Esophagus squamous epithelium (tissue), 5 donors: ENCODE results near the gene SSBP1. TPM values are rescaled to one million over a fixed set of nuclear protein-coding genes. Genes with fewer than 3 reads are reported as not detected.
A peak's percentile ranks its signal among the peaks of the same experiment; 100 is the strongest.
"Not testable (repeated sequence)": the region's sequence is repeated elsewhere in the genome, so short reads cannot be mapped to it uniquely, and the experiment has no call there.

Experiments used
- DNase-seq: peaks from one replicate; lab custom pipeline; 2025; lab: John Stamatoyannopoulos, UW
- H3K27ac ChIP-seq, 4 donors: fragments of 200-600 bp; sonication (generic); one replicate each; pipeline ENCODE4 v1.5.1; 2016 to 2019; ENCODE audit warnings: mild to moderate bottlenecking in 1 of 4
- H3K27me3 ChIP-seq, 4 donors: fragments of 200-600 bp; sonication (generic); 1 replicate in 3 of 4; 2 replicates in 1 of 4; pipeline versions ENCODE4 v1.5.1 to v1.6.0; 2017 to 2021; ENCODE audit warnings: antibody characterized with exemption in 1 of 4
- H3K36me3 ChIP-seq, 3 donors: fragments of 200-600 bp; sonication (generic); one replicate each; pipeline ENCODE4 v1.5.1; 2016 to 2019
- H3K4me1 ChIP-seq, 3 donors: fragments of 200-600 bp; sonication (generic); one replicate each; pipeline ENCODE4 v1.5.1; 2017 to 2019
- H3K4me3 ChIP-seq, 4 donors: fragments of 200-600 bp; sonication (generic); 1 replicate in 3 of 4; 2 replicates in 1 of 4; pipeline ENCODE4 v1.5.1; 2016 to 2019; ENCODE audit warnings: mild to moderate bottlenecking in 2 of 4, moderate library complexity in 1 of 4
- H3K9me3 ChIP-seq, 3 donors: fragments of 200-600 bp; sonication (generic); one replicate each; pipeline ENCODE4 v1.5.1; 2016 to 2019
- POLR2A ChIP-seq, 4 donors: fragments of 450-650 bp; IDR thresholded peaks; one replicate each; pipeline ENCODE4 v1.6.1; 2017; ENCODE audit warnings: antibody characterized with exemption in 4 of 4, mild to moderate bottlenecking in 4 of 4, moderate library complexity in 3 of 4
- WGBS, 2 donors: methylation state at CpG; one replicate each; pipeline ENCODE4 v1.1.5; 2018; 5-methylcytosine and 5-hydroxymethylcytosine counted together
- intact Hi-C: fragments of 100-400 bp; cut with DNase I; formaldehyde crosslinking; loops from one replicate; pipeline ENCODE4 v1.15.0; 2022
- total RNA-seq, 4 donors: library from RNA; depleted of rRNA; stranded (reverse); fragments of >200 nt; gene quantifications; one replicate each; pipeline ENCODE4 v1.1.0, GENCODE V29; 2016
- TF ChIP-seq, protein P1 (sequence below), 6 experiments: fragments of 450-650 bp in 4 of 6; fragments of 200-600 bp in 2 of 6; sonication (generic) in 2 of 6; IDR thresholded peaks; one replicate each; pipeline ENCODE4 v1.5.1; 2016 to 2019; ENCODE audit warnings: antibody characterized with exemption in 6 of 6, mild to moderate bottlenecking in 4 of 6, moderate library complexity in 4 of 6
- donor health status: DM: yes; HTN: yes; CAD: no.

Gene SSBP1, protein sequence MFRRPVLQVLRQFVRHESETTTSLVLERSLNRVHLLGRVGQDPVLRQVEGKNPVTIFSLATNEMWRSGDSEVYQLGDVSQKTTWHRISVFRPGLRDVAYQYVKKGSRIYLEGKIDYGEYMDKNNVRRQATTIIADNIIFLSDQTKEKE
- total RNA-seq, result 100 to 1,000 TPM; 120 to 187 (median 146) TPM

DNA sequence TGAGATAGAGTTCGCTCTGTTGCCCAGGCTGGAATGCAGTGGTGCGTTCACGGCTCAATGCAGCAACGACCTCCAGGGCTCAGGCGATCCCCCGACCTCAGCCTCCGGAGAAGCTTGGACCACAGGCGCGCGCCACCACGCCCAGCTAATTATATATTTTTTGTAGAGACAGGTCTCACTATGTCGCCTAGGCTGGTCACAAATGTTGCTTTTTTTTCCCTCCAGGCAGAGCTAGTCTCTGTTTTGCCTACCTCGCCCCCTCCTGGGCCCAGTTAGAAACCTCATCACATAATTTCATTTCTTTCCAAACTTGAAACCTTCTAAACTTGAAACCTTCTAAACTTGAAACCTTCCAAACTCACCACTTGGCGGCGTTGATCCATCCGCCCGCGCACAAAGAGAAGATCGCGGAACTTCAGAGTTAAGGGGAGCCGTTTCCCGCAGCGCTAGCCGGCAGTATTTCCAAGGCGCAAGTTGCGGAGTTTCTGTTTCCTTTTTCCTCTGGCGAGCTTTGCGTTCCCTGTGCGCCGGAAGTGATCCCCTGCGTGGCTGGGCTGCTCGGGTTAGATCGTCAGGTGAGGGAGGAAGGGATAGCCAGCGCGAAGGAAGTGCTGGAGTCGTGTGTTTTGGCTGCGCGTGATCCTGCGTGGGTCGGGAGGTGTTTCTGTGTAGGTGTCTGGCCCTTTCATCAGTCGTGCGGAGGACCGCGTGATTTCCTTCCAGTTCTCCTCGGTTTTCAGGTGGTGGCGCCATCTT is at the start of gene SSBP1:
TSS of gene SSBP1 (plus strand) at position 523 of the 756 bp plus-strand sequence. CDS start 809 bp downstream, outside the sequence.
- Histone ChIP-seq H3K4me1 (peaks cover 6 to 37% (median 13%) of the 10 kb centered on the region in 3 donors), H3K9me3 (no peaks in the 10 kb centered on the region), H3K4me3 (peak within 1 kb of the TSS; percentile 58 to 87 (median 76)), H3K27me3 (no peaks in the 10 kb centered on the region), H3K27ac (peak within 1 kb of the TSS; percentile 85 to 91 (median 88)), H3K36me3 (peaks cover 5 to 35% (median 12%) of the 10 kb centered on the region in 3 donors)
- intact Hi-C loops, result loop anchor here (10.0 kb wide), 1 partner anchor 73 kb away; no protein-coding TSS in a partner anchor
- TF ChIP-seq, protein P1, sequence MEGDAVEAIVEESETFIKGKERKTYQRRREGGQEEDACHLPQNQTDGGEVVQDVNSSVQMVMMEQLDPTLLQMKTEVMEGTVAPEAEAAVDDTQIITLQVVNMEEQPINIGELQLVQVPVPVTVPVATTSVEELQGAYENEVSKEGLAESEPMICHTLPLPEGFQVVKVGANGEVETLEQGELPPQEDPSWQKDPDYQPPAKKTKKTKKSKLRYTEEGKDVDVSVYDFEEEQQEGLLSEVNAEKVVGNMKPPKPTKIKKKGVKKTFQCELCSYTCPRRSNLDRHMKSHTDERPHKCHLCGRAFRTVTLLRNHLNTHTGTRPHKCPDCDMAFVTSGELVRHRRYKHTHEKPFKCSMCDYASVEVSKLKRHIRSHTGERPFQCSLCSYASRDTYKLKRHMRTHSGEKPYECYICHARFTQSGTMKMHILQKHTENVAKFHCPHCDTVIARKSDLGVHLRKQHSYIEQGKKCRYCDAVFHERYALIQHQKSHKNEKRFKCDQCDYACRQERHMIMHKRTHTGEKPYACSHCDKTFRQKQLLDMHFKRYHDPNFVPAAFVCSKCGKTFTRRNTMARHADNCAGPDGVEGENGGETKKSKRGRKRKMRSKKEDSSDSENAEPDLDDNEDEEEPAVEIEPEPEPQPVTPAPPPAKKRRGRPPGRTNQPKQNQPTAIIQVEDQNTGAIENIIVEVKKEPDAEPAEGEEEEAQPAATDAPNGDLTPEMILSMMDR (IDR thresholded peaks at IDR 0.05), result peak; percentile 58 to 99 (median 84)
- TF ChIP-seq POLR2A (IDR thresholded peaks at IDR 0.05), result peak in 3 of 4 donors; percentile 23 to 59 (median 29)
- peak; percentile 55 for DNase-seq
- 1 to 2% methylated on average over 34 to 40 of the region's 46 CpGs for WGBS, 2 donors

DNA sequence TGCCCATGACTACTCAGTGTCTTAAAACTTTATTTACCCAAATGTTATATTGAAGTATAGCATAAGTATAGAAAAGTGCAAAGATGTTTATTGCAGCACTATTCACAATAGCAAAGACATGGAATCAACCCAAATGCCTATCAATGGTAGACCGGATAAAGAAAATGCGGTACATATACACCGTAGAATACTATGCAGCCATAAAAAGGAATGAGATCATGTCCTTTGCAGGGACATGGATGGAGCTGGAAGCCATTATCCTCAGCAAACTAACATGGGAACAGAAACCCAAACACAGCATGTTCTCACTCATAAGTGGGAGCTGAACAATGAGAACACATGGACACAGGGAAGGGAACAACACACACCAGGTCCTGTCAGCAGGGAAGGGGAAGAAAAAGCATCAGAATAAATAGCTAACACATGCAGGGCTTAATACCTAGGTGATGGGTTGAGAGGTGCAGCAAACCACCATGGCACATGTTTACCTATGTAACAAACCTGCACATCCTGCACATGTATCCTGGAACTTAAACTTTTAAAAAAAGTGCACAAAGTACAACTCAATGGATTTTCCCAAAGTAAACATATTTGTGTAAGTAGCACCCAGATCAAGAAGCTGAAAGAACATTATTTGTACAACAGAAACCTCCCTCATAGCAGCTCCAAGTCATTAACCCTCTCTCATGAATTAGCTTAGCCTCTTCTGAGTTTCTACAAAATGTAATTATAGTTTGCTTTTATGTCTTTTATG is 48.9 kb upstream of the SSBP1 start:
- H3K4me1 ChIP-seq, DNase-seq, H3K27me3 ChIP-seq, H3K9me3 ChIP-seq, H3K4me3 ChIP-seq, intact Hi-C loops, H3K27ac ChIP-seq: not testable (repeated sequence)
- peaks cover 0 to 23% (median 8%) of the 10 kb centered on the region in 3 donors for H3K36me3 ChIP-seq
- 93 to 95% methylated on average over 3 of the region's 3 CpGs for WGBS, 2 donors

DNA sequence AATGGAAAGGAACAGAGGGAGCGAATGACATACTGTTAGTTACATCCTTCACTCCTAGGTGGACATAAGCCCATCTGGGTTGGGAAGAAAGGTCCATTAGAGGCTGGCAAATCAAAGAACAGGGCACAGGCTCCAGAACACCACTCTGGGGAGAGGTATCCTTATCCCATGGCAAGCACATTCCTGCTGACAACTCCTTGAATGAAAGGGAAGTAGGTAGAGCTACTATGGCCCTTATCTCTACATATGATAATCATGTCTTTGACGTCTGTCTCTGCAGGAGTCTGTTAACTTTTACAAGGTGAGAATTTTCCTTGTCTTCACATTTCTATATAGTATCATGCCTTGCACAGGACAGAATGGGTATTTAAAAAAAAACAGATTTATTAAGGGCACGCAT is 46.6 kb upstream of the SSBP1 start:
- 90 to 95% methylated on average over 3 of the region's 3 CpGs for WGBS, 2 donors
- intact Hi-C loops, result no loop called here
- Histone ChIP-seq H3K4me1 (peaks cover 0 to 21% (median 0%) of the 10 kb centered on the region in 3 donors), H3K36me3 (no peaks in the 10 kb centered on the region), H3K27ac (no peak overlapping the region), H3K9me3 (no peaks in the 10 kb centered on the region), H3K27me3 (no peaks in the 10 kb centered on the region), H3K4me3 (no peak overlapping the region)
- no peak for DNase-seq
- TF ChIP-seq POLR2A (IDR thresholded peaks at IDR 0.05), result no peak
- TF ChIP-seq, protein P1 (IDR thresholded peaks at IDR 0.05), result no peak

DNA sequence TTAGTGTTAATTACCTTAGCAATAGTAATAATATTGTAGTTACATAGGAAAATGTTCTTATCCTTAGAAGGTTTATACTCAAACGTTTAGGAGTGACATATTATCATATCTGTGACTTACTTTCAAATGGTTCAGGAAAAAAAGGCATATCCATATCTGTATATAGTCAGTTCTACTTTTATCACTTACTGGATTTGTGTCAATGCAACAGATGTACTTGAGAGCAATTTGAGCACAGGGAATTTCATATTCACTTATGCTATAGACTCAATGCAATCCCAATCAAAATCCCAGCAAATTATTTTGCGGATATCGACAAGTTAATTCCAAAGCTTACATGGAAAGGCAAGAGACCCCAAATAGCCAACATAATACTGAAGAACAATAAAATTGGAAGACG is 46.2 kb upstream of the SSBP1 start:
- WGBS, 2 donors, result 81 to 92% methylated on average over 4 of the region's 4 CpGs

DNA sequence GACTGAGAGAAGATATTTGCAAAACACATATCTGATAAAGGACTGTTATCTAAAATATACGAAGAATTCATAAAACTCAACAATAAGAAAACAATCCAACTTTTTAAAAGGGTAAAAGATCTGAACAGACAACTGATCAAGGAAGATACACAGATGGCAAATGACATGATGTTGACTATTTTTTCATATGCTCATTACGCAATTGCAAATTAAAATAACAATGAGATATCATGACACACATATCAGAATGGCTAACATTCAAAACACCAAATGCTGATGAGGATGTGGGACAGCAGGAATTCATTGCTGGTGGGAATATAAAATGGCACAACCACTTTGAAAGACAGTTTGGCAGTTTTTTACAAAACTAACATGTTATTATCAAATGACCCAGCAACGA is 45.1 kb upstream of the SSBP1 start:
- no peak overlapping the region for H3K27ac ChIP-seq
- H3K9me3 ChIP-seq, result no peaks in the 10 kb centered on the region
- peaks cover 0 to 31% (median 3%) of the 10 kb centered on the region in 3 donors for H3K4me1 ChIP-seq
- no peaks in the 10 kb centered on the region for H3K27me3 ChIP-seq
- no peak for DNase-seq
- intact Hi-C loops, result no loop called here
- no peak overlapping the region for H3K4me3 ChIP-seq
- TF ChIP-seq POLR2A (IDR thresholded peaks at IDR 0.05), result no peak
- no peaks in the 10 kb centered on the region for H3K36me3 ChIP-seq
- WGBS, 2 donors, result 84% methylated on average over 3 of the region's 3 CpGs

More for the DNA sequence above, 46.2 kb upstream of the SSBP1 start:
- no peak for DNase-seq
- TF ChIP-seq, protein P1 (IDR thresholded peaks at IDR 0.05), result no peak
- H3K36me3 ChIP-seq, result no peaks in the 10 kb centered on the region
- H3K9me3 ChIP-seq, result no peaks in the 10 kb centered on the region
- H3K4me3 ChIP-seq, result no peak overlapping the region
- H3K4me1 ChIP-seq, result peaks cover 0 to 24% (median 1%) of the 10 kb centered on the region in 3 donors
- no peak overlapping the region for H3K27ac ChIP-seq
- intact Hi-C loops, result no loop called here
- no peaks in the 10 kb centered on the region for H3K27me3 ChIP-seq
